SK-N-SH treated with all-trans-retinoic acid at 6 μM for 48 hours (cell line): Measurements from ENCODE around the gene ACBD4.

ENCODE experiments used
- ATAC-seq: fragments of 200-7000 bp; cut with Tn5 transposase; 3 replicates; pipeline ENCODE4 v1.9.1; 2020; ENCODE audit warnings: mild to moderate bottlenecking, moderate library complexity
- BACH2 ChIP-seq: fragments of 250-450 bp; sonication (Bioruptor Pico); IDR thresholded peaks from 2 replicates; pipeline ENCODE4 v1.9.0; 2021; ENCODE audit warnings: mild to moderate bottlenecking, borderline replicate concordance
- ISL1 ChIP-seq: fragments of 250-450 bp; sonication (Bioruptor Pico); IDR thresholded peaks from 2 replicates; pipeline ENCODE4 v2.1.2; 2022; ENCODE audit warnings: mild to moderate bottlenecking, moderate library complexity
- OSR1 ChIP-seq: fragments of 250-450 bp; sonication (Bioruptor Pico); IDR thresholded peaks from 2 replicates; pipeline ENCODE4 v1.8.0; 2022; ENCODE audit warnings: moderate library complexity, mild to moderate bottlenecking, inconsistent platforms
- RARB ChIP-seq: fragments of 250-450 bp; sonication (Bioruptor Pico); IDR thresholded peaks from 2 replicates; pipeline ENCODE4 v1.8.0; 2021; ENCODE audit warnings: mild to moderate bottlenecking, moderate library complexity
- SNAI2 ChIP-seq: fragments of 250-450 bp; sonication (Bioruptor Pico); IDR thresholded peaks from 2 replicates; pipeline ENCODE4 v1.5.0; 2020; ENCODE audit warnings: mild to moderate bottlenecking, moderate library complexity
- ZFP3 ChIP-seq: fragments of 250-450 bp; sonication (Bioruptor Pico); IDR thresholded peaks from 2 replicates; pipeline ENCODE4 v1.5.0; 2020; ENCODE audit warnings: mild to moderate bottlenecking, moderate library complexity
- ZNF565 ChIP-seq: fragments of 450-650 bp; formaldehyde crosslinking; conservative IDR thresholded peaks from 2 replicates; pipeline ENCODE4 v1.5.0; 2020; ENCODE audit warnings: low read depth, mild to moderate bottlenecking, moderate library complexity
- ZNF70 ChIP-seq: fragments of 450-650 bp; formaldehyde crosslinking; IDR thresholded peaks from 2 replicates; pipeline ENCODE4 v1.5.0; 2020; ENCODE audit warnings: mild to moderate bottlenecking, moderate library complexity
- ZNF8 ChIP-seq: fragments of 450-650 bp; formaldehyde crosslinking; IDR thresholded peaks from 2 replicates; pipeline ENCODE4 v1.5.0; 2020; ENCODE audit warnings: mild to moderate bottlenecking, moderate library complexity
- TF ChIP-seq, protein P1 (sequence below): fragments of 250-450 bp; sonication (Bioruptor Pico); IDR thresholded peaks from 2 replicates; pipeline ENCODE4 v1.5.1; 2021; ENCODE audit warnings: mild to moderate bottlenecking, moderate library complexity
- TF ChIP-seq, protein P2 (sequence below): fragments of 250-450 bp; sonication (Bioruptor Pico); IDR thresholded peaks from 2 replicates; pipeline ENCODE4 v1.8.0; 2020; ENCODE audit warnings: mild to moderate bottlenecking, moderate library complexity, borderline replicate concordance
- TF ChIP-seq, protein P3 (sequence below): fragments of 250-450 bp; sonication (Bioruptor Pico); IDR thresholded peaks from 2 replicates; pipeline ENCODE4 v1.5.0; 2020; ENCODE audit warnings: mild to moderate bottlenecking, moderate library complexity
- TF ChIP-seq, protein P4 (sequence below): fragments of 250-450 bp; sonication (Bioruptor Pico); IDR thresholded peaks from 2 replicates; pipeline ENCODE4 v1.5.1; 2020; ENCODE audit warnings: low read depth, mild to moderate bottlenecking, moderate library complexity
- TF ChIP-seq, protein P5 (sequence below): fragments of 250-450 bp; sonication (Bioruptor Pico); IDR thresholded peaks from 2 replicates; pipeline ENCODE4 v1.8.0; 2021; ENCODE audit warnings: low read depth, mild to moderate bottlenecking, moderate library complexity, borderline replicate concordance

The ACBD4 gene

DNA sequence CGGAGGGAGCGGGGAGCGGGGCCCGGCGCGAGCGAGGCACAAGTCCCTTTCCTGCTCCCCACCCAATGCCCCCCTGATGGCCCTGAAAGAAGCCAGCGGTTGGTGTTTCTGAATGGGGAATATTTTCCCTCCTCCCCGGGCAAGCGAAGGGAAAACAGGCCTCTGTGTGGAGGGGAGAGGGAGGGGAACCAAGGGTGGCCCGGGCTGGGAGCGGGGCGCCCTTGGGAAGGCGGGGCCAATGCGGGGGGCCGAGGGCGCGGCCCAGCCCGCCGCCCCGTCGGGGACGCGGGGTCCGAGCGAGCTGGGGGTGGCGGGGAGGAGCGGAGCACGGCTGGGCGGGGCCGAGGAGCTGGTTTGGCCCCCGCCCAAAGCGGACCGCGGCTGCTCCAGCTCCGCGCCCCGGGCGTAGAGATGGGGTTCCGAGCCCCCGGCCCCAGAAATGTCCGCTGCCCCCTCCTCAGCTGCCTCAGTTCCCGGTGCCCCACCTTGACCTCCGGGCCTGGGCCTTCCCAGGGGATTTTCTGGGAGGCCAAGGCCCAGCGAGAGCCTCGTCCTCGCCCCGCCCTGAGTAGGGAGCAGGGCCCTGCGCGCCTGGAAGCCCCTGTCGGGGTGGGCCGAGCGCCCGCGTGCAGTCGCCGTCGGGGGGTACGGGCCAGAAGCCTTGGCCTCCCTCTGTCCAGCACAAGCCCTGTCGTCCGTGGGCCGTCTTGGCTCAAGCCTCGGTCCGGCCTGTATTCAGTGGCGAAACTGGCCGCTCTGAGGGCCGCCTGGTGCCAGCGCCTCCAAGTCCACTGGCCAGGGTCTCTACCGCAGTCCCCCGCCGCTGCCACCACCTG is 8.9 kb downstream of the ACBD4 start:
- TF ChIP-seq ZNF8 (no peak), SNAI2 (CRISPR knock-in tag) (no peak), OSR1 (CRISPR knock-in tag) (no peak), ZNF565 (CRISPR knock-in tag) (no peak), ZNF70 (CRISPR knock-in tag) (no peak), ZFP3 (CRISPR knock-in tag) (no peak), BACH2 (no peak)
- TF ChIP-seq, protein P1, sequence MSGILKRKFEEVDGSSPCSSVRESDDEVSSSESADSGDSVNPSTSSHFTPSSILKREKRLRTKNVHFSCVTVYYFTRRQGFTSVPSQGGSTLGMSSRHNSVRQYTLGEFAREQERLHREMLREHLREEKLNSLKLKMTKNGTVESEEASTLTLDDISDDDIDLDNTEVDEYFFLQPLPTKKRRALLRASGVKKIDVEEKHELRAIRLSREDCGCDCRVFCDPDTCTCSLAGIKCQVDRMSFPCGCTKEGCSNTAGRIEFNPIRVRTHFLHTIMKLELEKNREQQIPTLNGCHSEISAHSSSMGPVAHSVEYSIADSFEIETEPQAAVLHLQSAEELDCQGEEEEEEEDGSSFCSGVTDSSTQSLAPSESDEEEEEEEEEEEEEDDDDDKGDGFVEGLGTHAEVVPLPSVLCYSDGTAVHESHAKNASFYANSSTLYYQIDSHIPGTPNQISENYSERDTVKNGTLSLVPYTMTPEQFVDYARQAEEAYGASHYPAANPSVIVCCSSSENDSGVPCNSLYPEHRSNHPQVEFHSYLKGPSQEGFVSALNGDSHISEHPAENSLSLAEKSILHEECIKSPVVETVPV (CRISPR knock-in tag) = no peak
- TF ChIP-seq, protein P2, sequence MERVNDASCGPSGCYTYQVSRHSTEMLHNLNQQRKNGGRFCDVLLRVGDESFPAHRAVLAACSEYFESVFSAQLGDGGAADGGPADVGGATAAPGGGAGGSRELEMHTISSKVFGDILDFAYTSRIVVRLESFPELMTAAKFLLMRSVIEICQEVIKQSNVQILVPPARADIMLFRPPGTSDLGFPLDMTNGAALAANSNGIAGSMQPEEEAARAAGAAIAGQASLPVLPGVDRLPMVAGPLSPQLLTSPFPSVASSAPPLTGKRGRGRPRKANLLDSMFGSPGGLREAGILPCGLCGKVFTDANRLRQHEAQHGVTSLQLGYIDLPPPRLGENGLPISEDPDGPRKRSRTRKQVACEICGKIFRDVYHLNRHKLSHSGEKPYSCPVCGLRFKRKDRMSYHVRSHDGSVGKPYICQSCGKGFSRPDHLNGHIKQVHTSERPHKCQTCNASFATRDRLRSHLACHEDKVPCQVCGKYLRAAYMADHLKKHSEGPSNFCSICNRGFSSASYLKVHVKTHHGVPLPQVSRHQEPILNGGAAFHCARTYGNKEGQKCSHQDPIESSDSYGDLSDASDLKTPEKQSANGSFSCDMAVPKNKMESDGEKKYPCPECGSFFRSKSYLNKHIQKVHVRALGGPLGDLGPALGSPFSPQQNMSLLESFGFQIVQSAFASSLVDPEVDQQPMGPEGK = no peak
- TF ChIP-seq, protein P3, sequence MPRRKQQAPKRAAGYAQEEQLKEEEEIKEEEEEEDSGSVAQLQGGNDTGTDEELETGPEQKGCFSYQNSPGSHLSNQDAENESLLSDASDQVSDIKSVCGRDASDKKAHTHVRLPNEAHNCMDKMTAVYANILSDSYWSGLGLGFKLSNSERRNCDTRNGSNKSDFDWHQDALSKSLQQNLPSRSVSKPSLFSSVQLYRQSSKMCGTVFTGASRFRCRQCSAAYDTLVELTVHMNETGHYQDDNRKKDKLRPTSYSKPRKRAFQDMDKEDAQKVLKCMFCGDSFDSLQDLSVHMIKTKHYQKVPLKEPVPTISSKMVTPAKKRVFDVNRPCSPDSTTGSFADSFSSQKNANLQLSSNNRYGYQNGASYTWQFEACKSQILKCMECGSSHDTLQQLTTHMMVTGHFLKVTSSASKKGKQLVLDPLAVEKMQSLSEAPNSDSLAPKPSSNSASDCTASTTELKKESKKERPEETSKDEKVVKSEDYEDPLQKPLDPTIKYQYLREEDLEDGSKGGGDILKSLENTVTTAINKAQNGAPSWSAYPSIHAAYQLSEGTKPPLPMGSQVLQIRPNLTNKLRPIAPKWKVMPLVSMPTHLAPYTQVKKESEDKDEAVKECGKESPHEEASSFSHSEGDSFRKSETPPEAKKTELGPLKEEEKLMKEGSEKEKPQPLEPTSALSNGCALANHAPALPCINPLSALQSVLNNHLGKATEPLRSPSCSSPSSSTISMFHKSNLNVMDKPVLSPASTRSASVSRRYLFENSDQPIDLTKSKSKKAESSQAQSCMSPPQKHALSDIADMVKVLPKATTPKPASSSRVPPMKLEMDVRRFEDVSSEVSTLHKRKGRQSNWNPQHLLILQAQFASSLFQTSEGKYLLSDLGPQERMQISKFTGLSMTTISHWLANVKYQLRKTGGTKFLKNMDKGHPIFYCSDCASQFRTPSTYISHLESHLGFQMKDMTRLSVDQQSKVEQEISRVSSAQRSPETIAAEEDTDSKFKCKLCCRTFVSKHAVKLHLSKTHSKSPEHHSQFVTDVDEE (CRISPR knock-in tag) = no peak
- TF ChIP-seq, protein P4, sequence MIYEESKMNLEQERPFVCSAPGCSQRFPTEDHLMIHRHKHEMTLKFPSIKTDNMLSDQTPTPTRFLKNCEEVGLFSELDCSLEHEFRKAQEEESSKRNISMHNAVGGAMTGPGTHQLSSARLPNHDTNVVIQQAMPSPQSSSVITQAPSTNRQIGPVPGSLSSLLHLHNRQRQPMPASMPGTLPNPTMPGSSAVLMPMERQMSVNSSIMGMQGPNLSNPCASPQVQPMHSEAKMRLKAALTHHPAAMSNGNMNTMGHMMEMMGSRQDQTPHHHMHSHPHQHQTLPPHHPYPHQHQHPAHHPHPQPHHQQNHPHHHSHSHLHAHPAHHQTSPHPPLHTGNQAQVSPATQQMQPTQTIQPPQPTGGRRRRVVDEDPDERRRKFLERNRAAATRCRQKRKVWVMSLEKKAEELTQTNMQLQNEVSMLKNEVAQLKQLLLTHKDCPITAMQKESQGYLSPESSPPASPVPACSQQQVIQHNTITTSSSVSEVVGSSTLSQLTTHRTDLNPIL (CRISPR knock-in tag) = no peak
- TF ChIP-seq, all 23 proteins: peak for 0
- ATAC-seq = no peak

DNA sequence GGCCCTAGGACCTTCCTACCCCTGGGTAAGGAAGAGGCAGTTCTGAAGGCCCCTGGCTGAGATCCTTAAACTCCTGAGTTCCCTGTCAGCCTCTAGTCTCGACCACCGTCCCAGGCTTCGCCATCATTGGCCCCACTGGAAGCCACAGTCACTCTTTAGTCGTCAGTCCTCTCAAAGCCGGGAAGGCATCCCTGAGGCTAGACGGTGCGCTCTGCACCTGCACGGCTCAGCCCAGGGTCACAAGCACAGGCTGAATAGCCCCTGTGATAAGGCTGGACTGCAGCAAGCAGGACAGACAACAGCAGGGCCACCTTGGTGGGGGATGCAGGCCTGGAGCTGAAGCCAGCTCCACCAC is 9.5 kb downstream of the ACBD4 start:
- ATAC-seq = no peak
- TF ChIP-seq RARB (CRISPR knock-in tag) = no peak
- TF ChIP-seq, protein P4 (CRISPR knock-in tag) = no peak
- no peak for TF ChIP-seq ZNF565 (CRISPR knock-in tag)
- TF ChIP-seq ZNF8 = no peak
- TF ChIP-seq, protein P2 = no peak
- TF ChIP-seq, protein P5, sequence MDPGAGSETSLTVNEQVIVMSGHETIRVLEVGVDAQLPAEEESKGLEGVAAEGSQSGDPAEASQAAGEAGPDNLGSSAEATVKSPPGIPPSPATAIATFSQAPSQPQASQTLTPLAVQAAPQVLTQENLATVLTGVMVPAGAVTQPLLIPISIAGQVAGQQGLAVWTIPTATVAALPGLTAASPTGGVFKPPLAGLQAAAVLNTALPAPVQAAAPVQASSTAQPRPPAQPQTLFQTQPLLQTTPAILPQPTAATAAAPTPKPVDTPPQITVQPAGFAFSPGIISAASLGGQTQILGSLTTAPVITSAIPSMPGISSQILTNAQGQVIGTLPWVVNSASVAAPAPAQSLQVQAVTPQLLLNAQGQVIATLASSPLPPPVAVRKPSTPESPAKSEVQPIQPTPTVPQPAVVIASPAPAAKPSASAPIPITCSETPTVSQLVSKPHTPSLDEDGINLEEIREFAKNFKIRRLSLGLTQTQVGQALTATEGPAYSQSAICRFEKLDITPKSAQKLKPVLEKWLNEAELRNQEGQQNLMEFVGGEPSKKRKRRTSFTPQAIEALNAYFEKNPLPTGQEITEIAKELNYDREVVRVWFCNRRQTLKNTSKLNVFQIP = no peak
- TF ChIP-seq ISL1 = no peak
- TF ChIP-seq, all 23 proteins: peak for 0

DNA sequence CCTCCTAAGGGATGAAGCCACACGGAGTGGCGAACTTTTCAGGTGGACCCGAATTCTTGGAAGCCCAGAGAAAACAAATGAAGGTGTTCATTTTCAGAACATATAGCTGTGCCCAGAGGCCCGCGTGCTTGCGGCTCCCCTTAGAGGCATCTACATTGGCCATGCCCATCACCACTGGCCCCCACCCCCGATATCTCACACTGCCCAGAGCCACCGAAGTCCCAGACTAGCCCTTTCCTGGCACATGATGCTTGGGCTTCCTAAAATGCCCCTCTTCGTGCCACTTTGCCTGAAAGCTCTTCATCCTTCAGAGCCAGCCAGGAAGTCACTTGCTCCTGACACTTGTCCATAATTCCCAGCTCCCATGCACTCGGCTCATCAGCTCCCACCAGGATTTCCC is 10.7 kb downstream of the ACBD4 start:
- no peak for TF ChIP-seq ZNF70 (CRISPR knock-in tag)
- TF ChIP-seq, protein P3 (CRISPR knock-in tag) = no peak
- TF ChIP-seq RARB (CRISPR knock-in tag) = no peak
- TF ChIP-seq, protein P5 = no peak
- no peak for TF ChIP-seq ZNF565 (CRISPR knock-in tag)
- TF ChIP-seq, protein P2 = no peak
- no peak for TF ChIP-seq ISL1
- TF ChIP-seq BACH2 = no peak
- ATAC-seq = no peak
